Thoracic aorta (tissue), 2 donors: Measurements from ENCODE around the gene RSAD2. TPM values are rescaled to one million over a fixed set of nuclear protein-coding genes. Genes with fewer than 3 reads are reported as not detected.

Experiments used
- ATAC-seq: fragments of 150-250 bp; one replicate; pipeline ENCODE4 v1.8.0; 2017; ENCODE audit warnings: low read depth; ENCODE audit not compliant: insufficient number of reproducible peaks, low FRiP score
- DNase-seq: peaks from one replicate; pipeline ENCODE4 v3.0.0-alpha.2; 2020; ENCODE audit warnings: low spot score
- H3K27ac ChIP-seq, 2 donors: fragments of 200-600 bp; sonication (generic); 1 replicate in 1 of 2; 2 replicates in 1 of 2; pipeline ENCODE4 v1.5.1; 2016; ENCODE audit warnings: mild to moderate bottlenecking in 2 of 2, moderate library complexity in 2 of 2
- H3K27me3 ChIP-seq: fragments of 200-600 bp; sonication (generic); replicated peaks from 2 replicates; pipeline ENCODE4 v1.6.0; 2016; ENCODE audit warnings: mild to moderate bottlenecking; ENCODE audit not compliant: insufficient read depth
- H3K36me3 ChIP-seq: fragments of 200-600 bp; sonication (generic); one replicate; pipeline ENCODE4 v1.5.1; 2016
- H3K4me1 ChIP-seq, 2 donors: fragments of 200-600 bp; sonication (generic); 1 replicate in 1 of 2; 2 replicates in 1 of 2; pipeline versions ENCODE4 v1.5.1 to v1.6.0; 2016; ENCODE audit warnings: low read depth in 2 of 2, mild to moderate bottlenecking in 1 of 2; ENCODE audit not compliant: control insufficient read depth in 1 of 2
- H3K4me3 ChIP-seq: fragments of 200-600 bp; sonication (generic); 2 replicates; pipeline ENCODE4 v1.5.1; 2016; ENCODE audit warnings: mild to moderate bottlenecking
- H3K9me3 ChIP-seq: fragments of 200-600 bp; sonication (generic); 2 replicates; pipeline ENCODE4 v1.5.1; 2016
- CTCF ChIP-seq: fragments of 200-600 bp; sonication (generic); IDR thresholded peaks from one replicate; pipeline ENCODE4 v1.5.1; 2019; ENCODE audit warnings: antibody characterized with exemption
- total RNA-seq, 2 donors: library from RNA; depleted of rRNA; stranded (reverse); fragments of >200 nt; gene quantifications; one replicate each; pipeline versions ENCODE4 v1.1.0 to v1.2.3, GENCODE V29; 2016

The RSAD2 gene
- total RNA-seq, 2 donors from 2014 or later: 11.3 to 11.8 TPM

DNA sequence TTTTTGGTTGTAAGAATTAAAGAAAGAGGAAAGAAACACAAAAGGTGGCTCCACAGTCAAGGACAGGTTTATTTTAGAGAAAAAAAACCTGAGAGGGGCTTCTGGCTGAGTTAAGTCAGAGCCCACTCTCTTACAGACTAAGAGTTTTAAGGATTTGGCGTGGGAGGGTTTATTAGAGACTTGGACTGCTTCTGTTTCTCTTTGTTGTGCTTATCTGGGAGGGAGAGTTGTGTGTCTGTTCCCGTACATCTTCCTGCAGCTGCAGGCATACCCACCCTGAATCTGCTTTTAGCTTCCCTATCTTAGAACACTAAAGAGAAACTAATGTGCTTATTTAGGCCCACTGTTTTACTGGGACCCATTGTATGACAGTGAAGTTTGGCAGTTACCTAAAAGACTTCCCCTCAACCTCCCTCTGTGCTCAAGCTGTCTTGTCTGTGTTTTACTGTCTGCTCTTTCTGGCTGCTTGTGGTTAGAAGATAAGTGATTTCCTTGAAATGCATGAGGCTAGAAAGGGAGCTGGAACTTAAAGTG is 2.7 kb downstream of the RSAD2 start:
- H3K9me3 ChIP-seq: no peaks in the 10 kb centered on the region
- no peak overlapping the region for H3K4me3 ChIP-seq
- H3K27ac ChIP-seq: no peak overlapping the region
- peaks cover 0 to 22% of the 10 kb centered on the region in 2 donors for H3K4me1 ChIP-seq
- TF ChIP-seq CTCF: no peak
- H3K36me3 ChIP-seq: no peaks in the 10 kb centered on the region
- ATAC-seq: no peak
- DNase-seq: no peak
- H3K27me3 ChIP-seq: no peaks in the 10 kb centered on the region

DNA sequence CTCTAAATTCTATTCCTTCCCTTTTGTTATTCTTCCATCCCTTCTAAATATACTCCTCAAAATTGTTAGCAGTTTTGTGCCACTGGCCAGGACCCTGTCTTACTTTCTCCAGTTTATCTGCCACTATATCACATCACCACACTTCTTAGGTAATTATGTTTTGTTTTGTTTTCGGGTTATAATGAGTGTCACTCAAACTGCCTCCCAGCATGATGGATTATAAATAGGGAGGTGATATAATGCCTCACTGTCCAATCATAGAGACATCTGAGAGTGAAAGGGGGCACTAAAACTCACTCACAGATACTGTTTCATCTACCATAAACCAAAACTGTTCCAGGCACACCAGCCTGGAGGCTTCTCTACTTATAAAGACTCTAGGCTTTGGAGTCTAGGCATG is 3.5 kb downstream of the RSAD2 start:
- Histone ChIP-seq H3K27me3 (no peaks in the 10 kb centered on the region), H3K27ac (no peak overlapping the region), H3K36me3 (no peaks in the 10 kb centered on the region), H3K9me3 (no peaks in the 10 kb centered on the region), H3K4me3 (no peak overlapping the region), H3K4me1 (peaks cover 0 to 22% of the 10 kb centered on the region in 2 donors)
- no peak for TF ChIP-seq CTCF
- DNase-seq: no peak
- ATAC-seq: no peak

GRCh38 chr2:6881516-6881915 is 3.9 kb downstream of the RSAD2 start:
- no peak for ATAC-seq
- no peaks in the 10 kb centered on the region for H3K27me3 ChIP-seq
- TF ChIP-seq CTCF: no peak
- peaks cover 0 to 22% of the 10 kb centered on the region in 2 donors for H3K4me1 ChIP-seq
- no peaks in the 10 kb centered on the region for H3K36me3 ChIP-seq
- no peaks in the 10 kb centered on the region for H3K9me3 ChIP-seq
- H3K4me3 ChIP-seq: no peak overlapping the region
- DNase-seq: no peak
- no peak overlapping the region for H3K27ac ChIP-seq

DNA sequence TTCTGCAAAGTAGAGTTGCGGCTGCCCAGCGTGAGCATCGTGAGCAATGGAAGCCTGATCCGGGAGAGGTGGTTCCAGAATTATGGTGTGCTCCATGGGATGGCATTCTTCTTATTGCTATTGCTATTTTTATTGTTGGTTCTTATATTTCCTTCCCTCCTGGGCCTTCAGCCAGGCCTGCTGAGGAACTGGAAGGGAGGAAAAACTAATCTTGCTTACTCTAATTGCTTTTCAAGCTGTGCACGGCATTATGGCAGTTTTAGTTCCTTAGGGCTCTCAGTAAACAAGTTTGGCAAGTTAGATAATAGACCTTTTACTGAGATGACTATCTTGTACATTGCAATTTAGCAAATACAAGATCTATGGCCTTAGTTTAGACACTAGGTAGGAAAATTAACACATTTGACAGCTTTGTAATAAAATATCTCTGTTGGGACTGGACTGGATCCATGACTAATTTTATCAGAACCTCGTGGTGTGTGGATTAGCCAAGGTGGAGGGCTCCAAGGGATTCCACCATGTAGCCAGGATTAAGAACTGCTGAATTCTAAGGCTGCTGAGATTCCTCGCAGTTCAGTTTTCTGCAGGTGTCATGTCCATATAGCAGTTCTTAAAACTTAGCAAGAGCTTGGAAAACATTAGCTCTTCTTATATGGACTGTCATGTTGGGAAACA is 6.0 kb downstream of the RSAD2 start:
- DNase-seq: no peak

DNA sequence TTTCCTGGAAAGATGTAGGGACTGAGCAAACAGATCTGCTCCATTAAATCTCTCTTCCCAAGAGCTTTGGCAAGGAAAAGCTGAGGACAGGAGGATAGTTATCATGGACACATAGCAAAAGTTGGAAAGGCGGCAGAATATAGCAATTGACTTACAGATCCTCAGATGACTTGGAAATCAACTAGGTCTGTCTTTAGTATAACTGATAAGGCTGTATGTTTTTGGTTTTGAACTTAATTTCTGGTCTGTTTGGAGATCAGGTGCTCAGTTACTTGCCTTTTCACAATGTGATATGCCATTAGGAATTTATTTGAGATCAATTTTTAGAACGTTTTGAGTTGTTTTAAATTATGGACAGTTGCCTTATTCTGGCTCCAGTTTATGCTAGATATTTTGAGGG is 8.0 kb downstream of the RSAD2 start:
- no peak for ATAC-seq
- Histone ChIP-seq H3K4me3 (no peak overlapping the region), H3K36me3 (no peaks in the 10 kb centered on the region), H3K27me3 (no peaks in the 10 kb centered on the region), H3K27ac (no peak overlapping the region), H3K4me1 (no peaks in the 10 kb centered on the region), H3K9me3 (no peaks in the 10 kb centered on the region)
- TF ChIP-seq CTCF: no peak
- no peak for DNase-seq

More for the DNA sequence above, 6.0 kb downstream of the RSAD2 start:
- Histone ChIP-seq H3K4me3 (no peak overlapping the region), H3K9me3 (no peaks in the 10 kb centered on the region), H3K36me3 (no peaks in the 10 kb centered on the region), H3K27me3 (no peaks in the 10 kb centered on the region), H3K27ac (no peak overlapping the region), H3K4me1 (peaks cover 0 to 9% of the 10 kb centered on the region in 2 donors)
- no peak for TF ChIP-seq CTCF
- no peak for ATAC-seq
